ENCODE measurements around the gene KRT16. TPM values are rescaled to one million over a fixed set of nuclear protein-coding genes. Genes with fewer than 3 reads are reported as not detected.
"Not testable (repeated sequence)": the region's sequence is repeated elsewhere in the genome, so short reads cannot be mapped to it uniquely, and the experiment has no call there.

The KRT16 gene
- total RNA-seq, 2 donors from 2014 or later, result 2.2 TPM; not detected in 1

GRCh38 chr17:41624208-41625101, 11.9 kb upstream of the KRT16 start, which contains the start of gene KRT17:
KRT17 (minus strand) TSS chr17:41624575; CDS start chr17:41624509, 66 bp downstream.
- TF ChIP-seq, protein P1, sequence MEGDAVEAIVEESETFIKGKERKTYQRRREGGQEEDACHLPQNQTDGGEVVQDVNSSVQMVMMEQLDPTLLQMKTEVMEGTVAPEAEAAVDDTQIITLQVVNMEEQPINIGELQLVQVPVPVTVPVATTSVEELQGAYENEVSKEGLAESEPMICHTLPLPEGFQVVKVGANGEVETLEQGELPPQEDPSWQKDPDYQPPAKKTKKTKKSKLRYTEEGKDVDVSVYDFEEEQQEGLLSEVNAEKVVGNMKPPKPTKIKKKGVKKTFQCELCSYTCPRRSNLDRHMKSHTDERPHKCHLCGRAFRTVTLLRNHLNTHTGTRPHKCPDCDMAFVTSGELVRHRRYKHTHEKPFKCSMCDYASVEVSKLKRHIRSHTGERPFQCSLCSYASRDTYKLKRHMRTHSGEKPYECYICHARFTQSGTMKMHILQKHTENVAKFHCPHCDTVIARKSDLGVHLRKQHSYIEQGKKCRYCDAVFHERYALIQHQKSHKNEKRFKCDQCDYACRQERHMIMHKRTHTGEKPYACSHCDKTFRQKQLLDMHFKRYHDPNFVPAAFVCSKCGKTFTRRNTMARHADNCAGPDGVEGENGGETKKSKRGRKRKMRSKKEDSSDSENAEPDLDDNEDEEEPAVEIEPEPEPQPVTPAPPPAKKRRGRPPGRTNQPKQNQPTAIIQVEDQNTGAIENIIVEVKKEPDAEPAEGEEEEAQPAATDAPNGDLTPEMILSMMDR (IDR thresholded peaks at IDR 0.05), result no peak
- H3K36me3 ChIP-seq, result no peaks in the 10 kb centered on the region
- DNase-seq (ENCODE audit: low spot score), result no peak
- H3K9me3 ChIP-seq, result no peaks in the 10 kb centered on the region
- H3K4me3 ChIP-seq, result no peak within 1 kb of the TSS
- H3K4me1 ChIP-seq, result no peaks in the 10 kb centered on the region
- H3K27ac ChIP-seq, result no peak within 1 kb of the TSS
- H3K27me3 ChIP-seq, result no peaks in the 10 kb centered on the region

- not testable (repeated sequence) for H3K4me3 ChIP-seq; H3K9me3 ChIP-seq; DNase-seq (ENCODE audit: low spot score); H3K36me3 ChIP-seq; H3K4me1 ChIP-seq; H3K27ac ChIP-seq; H3K27me3 ChIP-seq
These were observed 10.8 kb upstream of the KRT16 start for GRCh38 chr17:41623184-41623861.

- not testable (repeated sequence) for H3K4me1 ChIP-seq; H3K36me3 ChIP-seq; H3K27me3 ChIP-seq; H3K4me3 ChIP-seq; DNase-seq (ENCODE audit: low spot score); H3K27ac ChIP-seq; H3K9me3 ChIP-seq
These were observed 10.0 kb upstream of the KRT16 start for GRCh38 chr17:41622340-41623183.

- TF ChIP-seq, protein P1 (IDR thresholded peaks at IDR 0.05), result no peak
- H3K36me3 ChIP-seq, result no peaks in the 10 kb centered on the region
- no peaks in the 10 kb centered on the region for H3K9me3 ChIP-seq
- DNase-seq (ENCODE audit: low spot score), result no peak
- H3K4me1 ChIP-seq, result no peaks in the 10 kb centered on the region
- no peaks in the 10 kb centered on the region for H3K27me3 ChIP-seq
- H3K4me3 ChIP-seq, result no peak overlapping the region
- H3K27ac ChIP-seq, result no peak overlapping the region
These were observed 9.3 kb upstream of the KRT16 start for GRCh38 chr17:41621916-41622315.

DNA sequence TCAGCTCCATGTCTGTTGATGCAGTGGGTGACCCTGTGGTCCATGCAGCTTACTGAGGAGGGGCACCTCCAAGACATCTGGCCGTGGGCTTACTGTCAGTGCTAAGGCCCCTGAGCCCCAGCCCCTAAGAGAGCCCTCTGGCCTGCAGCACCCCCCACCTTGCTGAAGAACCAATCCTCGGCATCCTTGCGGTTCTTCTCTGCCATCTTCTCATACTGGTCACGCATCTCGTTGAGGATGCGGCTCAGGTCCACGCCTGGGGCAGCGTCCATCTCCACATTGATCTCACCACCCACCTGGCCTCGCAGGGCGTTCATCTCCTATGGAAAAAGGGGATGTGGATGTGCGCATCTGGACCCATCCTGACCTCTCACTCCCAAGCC, 8.9 kb upstream of the KRT16 start:
- DNase-seq (ENCODE audit: low spot score); H3K4me3 ChIP-seq; H3K4me1 ChIP-seq; H3K36me3 ChIP-seq; H3K27me3 ChIP-seq; H3K27ac ChIP-seq; H3K9me3 ChIP-seq: not testable (repeated sequence)

DNA sequence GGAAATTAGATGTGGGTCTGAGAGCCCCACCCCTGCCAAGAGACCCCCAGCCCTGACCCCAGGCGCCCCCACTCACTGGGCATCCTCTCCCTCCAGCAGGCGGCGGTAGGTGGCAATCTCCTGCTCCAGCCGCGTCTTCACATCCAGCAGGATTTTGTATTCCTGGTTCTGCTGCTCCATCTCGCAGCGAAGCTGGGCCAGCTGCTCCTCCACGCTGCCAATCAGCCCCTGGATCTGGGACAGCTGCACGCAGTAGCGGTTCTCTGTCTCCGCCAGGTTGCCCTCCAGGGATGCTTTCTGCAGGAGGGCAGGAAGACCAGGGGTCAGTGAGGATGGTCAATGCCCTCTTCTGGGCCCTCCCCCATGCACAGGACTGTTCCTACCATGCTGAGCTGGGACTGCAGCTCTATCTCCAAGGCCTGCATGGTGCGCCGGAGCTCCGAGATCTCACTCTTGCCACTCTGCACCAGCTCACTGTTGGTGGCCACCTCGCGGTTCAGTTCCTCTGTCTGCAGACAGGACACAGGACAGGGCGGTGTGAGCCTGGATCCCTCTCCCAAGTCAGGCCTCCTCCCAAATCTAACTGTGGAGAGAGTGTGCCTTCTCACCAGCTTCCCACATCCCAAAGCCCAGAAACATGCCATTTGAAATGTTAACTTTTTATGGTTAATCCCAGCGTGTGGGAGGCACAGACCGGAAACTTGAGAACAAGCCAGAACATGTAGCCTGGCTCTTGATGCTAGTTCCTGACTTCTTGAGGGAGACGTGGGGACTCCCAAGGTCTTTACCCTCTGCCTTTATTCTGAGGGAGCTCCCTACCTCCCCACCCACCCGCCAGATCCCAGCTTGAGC, 8.2 kb upstream of the KRT16 start:
- H3K4me3 ChIP-seq, result no peak overlapping the region
- no peaks in the 10 kb centered on the region for H3K36me3 ChIP-seq
- no peak overlapping the region for H3K27ac ChIP-seq
- H3K4me1 ChIP-seq, result no peaks in the 10 kb centered on the region
- no peaks in the 10 kb centered on the region for H3K27me3 ChIP-seq
- H3K9me3 ChIP-seq, result no peaks in the 10 kb centered on the region
- DNase-seq (ENCODE audit: low spot score), result no peak
- TF ChIP-seq, protein P1 (IDR thresholded peaks at IDR 0.05), result no peak

- not testable (repeated sequence) for H3K4me1 ChIP-seq; H3K36me3 ChIP-seq; H3K27me3 ChIP-seq; H3K27ac ChIP-seq; DNase-seq (ENCODE audit: low spot score); H3K4me3 ChIP-seq; H3K9me3 ChIP-seq
These were observed 7.5 kb upstream of the KRT16 start for GRCh38 chr17:41619927-41620582.

All from right atrium auricular region (tissue), 2 donors.